GM21447 (cell line): ENCODE results near the gene XRCC1.
"Not testable (repeated sequence)": the region's sequence is repeated elsewhere in the genome, so short reads cannot be mapped to it uniquely, and the experiment has no call there.

Experiments used
- ATAC-seq: cut with Tn5 transposase; IDR thresholded peaks from one replicate; pipeline ENCODE4 v1.9.1; 2021; ENCODE audit not compliant: unreplicated experiment

XRCC1 gene

DNA sequence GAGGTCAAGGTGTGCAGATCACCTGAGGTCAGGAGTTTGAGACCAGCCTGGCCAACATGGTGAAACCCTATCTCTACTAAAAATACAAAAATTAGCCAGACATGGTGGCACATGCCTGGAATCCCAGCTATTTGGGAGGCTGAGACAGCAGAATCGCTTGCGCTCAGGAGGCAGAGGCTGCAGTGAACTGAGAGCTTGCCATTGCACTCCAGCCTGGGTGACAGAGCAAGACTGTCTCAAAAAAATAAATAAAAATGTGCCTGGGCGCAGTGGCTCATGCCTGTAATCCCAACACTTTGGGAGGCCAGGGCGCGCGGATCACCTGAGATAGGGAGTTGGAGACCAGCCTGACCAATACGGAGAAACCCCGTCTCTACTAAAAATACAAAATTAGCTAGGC is 51.6 kb downstream of the XRCC1 start:
- not testable (repeated sequence) for ATAC-seq

DNA sequence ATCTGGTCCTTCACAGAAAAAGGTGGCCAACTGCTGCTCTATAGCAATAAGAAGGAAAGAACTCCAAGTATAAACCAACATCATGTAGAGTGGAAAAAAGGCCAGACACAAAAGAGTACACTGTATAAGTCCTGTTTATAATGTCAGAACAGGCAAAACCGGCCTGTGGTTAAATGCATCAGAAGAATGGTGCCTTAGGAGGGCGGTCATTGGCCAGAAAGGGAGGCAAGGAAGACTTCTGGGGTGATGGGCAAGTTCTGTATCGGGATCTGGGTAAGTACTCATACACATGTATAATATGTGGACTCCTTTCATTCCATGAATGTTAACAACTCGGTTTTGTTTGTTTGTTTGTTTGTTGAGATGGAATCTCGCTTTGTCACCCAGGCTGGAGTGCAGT is 52.4 kb downstream of the XRCC1 start:
- no peak for ATAC-seq

DNA sequence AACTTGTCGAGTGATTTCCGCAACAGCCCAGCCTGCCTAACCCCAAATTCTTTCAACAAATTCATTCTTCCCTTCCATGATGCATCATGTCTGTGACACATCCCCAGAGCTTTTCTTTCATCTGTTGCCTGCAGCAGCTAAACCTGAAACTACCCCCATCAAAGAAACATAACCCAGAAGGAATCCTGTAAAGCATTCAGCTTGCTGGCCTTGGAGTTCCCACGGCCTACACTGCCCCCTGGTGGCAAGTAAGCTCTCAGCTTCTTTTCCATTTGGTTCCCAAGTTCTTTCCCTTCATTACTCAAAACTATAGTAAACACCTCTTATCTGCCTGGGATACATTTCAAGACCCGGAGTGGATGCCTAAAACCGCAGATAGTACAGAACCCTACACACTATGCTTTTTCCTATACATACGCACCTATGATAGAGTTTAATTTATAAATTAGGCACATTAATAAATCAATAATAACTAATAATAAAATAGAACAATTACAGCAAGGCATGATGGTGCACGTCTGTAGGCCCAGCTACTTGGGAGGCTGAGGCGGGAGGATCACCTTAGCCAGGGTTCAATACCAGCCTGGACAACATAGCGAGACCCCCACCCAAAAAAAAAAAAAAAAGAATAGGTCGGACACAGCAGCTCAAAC is 55.8 kb downstream of the XRCC1 start:
- ATAC-seq = no peak

DNA sequence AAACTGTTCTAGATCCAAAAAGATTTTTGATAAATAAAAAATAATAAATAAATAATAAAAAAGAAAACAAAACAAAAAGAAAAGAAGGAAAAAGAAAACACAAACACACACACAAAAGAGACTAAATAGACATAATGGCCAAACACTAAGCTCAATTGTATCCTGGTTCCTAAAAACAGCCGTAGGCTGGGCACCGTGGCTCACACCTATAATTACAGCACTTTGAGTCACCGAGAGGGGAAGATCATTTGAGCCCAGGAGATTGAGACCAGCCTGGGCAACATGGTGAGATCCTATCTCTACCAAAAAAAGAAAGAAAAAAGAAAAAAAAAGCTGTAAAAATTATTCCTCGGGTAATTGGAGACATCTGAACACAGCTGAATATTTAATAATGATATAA is 57.3 kb downstream of the XRCC1 start:
- ATAC-seq = no peak

DNA sequence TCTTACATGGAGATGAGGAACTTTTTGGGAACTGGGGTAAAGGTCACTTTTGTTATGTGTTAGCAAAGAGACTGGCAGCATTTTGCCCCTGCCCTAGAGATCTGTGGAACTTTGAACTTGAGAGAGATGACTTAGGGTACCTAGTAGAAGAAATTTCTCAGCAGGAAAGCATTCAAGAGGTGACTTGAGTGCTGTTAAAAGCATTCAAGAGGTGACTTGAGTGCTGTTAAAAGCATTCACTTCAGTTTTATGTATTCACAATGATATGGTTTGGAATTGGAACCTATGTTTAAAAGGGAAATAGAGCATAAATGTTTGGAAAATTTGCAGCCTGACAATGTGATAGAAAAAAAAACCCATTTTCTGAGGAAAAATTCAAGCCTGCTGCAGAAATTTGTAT is 62.9 kb downstream of the XRCC1 start:
- not testable (repeated sequence) for ATAC-seq

DNA sequence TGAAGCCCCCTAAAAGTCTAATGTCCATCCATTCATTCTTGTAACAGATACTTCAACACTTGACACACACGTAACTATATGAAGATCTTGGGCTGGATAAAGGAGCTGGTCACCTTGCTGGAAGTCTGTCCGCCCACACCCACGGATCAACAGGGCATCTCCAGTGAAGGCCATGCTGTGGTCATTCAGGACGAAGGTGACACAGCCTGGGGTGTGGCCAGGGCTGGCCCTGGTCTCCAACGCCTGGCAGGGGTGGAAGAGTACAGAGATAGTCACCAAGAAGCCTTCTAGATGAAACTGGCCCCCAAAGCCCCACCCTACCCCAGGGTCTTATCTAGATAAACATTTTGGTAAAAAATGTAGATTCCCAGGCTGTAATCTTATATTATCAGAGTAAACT is 64.0 kb downstream of the XRCC1 start:
- no peak for ATAC-seq

DNA sequence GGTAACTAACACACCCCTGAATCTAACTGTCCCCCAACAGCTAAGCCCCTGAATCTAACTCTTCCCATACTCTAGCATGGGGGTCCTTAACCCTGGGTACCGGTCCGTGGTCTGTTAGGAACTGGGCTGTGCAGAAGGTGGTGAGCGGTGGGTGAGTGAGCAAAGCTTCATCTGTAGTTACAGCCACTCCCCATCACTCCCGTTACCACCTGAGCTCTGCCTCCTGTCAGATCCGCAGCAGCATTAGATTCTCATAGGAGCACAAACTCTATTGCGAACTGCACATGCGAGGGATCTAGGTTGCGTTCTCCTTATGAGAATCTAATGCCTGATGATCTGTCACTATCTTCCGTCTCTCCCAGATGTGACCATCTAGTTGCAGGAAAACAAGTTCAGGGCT is 64.6 kb downstream of the XRCC1 start:
- ATAC-seq = no peak

DNA sequence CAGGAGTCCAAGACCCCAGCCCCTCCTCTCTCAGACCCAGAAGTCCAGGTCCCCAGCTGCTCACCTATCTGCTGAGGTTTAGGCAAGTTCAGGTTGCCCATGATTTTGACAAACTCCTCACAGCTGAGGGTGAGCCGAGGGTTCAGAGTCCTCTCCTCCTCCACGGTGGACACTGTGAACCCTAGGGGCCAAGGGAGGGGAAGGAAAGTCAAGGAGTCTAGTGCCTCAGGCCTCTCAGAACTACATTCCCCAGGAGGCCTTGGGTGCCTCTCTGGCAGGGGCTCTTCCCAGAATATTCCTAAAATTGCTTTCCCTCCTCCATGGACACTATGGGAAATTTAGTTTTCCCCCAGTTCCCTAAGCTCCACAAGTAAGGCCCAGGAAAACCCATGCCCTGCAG is 67.4 kb downstream of the XRCC1 start:
- no peak for ATAC-seq

DNA sequence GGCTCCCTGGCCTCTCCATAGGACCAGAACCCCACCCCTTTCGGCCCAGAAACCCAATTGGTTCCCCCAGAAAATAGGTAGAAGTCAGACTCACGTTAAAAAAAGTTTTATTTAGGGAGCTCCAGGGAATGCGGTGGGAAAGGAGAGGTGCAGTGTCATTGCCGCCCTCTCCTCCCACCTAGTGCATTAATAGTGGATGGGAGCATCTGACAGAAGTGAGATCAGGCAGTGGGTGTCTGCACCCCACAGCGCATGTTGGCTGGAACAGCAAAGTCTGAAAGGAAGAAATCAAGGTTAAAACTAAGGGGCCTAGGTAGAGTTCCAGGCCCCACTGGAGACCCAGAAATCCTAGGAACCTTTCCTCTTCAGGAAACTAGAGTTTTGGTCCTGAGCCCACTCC is 68.7 kb downstream of the XRCC1 start:
- no peak for ATAC-seq

DNA sequence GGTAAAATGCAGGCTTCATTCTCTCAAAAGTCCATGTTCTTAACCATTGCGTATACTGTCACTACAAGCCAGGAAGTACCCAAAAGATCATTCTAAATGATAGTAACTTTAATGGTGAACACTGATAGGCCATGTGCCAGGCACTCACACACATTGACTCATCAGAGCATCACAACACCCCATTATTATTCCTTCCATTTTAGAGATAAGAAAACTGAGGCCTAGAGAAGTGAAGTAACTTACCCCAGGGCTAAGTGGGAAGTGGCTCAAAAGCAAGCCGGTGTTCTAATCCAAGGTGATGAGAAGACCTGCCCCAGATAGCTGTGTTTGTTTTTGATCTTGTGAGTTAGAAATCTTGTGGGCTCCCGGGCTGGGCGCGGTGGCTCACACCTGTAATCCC is 69.4 kb downstream of the XRCC1 start:
- ATAC-seq = no peak

DNA sequence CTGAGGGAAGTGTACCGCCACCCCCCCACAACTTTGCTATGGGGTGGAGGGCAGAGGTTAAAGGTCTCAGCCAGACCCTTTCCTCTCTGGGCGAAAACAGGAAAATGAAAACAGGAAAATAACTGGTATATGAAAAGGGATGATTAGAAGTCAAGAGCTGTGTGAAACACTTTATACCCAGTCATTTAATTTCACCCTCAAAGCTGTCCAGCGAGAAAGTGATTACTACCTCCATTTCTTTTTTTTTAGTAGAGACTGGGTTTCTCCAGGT is 70.2 kb downstream of the XRCC1 start:
- no peak for ATAC-seq

DNA sequence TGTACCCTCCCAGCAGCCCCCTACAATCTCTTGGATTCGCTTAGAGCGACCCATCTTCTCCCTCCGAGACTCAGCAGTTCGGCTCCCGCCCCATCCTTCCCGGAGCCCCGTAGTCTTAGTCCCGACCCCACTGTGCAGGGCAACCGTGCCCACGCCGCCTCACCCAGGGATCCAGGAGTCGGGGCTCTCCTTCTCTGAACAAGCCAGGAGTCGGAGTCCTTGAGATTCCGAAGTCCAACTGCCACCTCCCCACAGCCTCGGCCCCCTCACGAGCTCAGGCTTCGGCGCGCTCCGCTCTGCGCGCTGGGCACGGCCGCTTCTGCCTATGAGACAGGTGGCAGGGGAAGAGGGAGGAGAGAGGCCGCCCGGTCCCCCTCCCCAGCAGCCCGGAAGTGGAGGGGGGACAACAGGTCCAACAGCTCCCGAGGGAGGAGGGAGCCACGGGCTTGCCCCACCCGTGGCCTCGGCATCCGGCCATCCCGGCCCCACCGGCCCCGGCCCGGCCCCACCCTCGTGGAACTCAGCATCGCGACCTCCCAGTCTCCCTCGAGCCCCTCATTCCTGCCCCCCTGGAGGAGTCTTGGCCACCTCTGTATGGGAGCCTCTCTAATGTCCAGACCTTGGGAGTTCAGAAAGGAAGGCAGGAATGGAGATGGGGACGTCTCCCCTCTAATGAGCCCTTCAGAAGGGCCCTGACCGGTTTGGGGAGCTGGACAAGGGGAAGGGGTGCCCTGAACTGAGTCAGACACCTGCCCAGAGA is 70.7 kb downstream of the XRCC1 start, which contains the start of gene PHLDB3:
Gene PHLDB3, minus strand, starts transcription at position 321 of the 760 bp plus-strand sequence. CDS start 628 bp downstream, outside the sequence.
- ATAC-seq = peak; percentile 33

DNA sequence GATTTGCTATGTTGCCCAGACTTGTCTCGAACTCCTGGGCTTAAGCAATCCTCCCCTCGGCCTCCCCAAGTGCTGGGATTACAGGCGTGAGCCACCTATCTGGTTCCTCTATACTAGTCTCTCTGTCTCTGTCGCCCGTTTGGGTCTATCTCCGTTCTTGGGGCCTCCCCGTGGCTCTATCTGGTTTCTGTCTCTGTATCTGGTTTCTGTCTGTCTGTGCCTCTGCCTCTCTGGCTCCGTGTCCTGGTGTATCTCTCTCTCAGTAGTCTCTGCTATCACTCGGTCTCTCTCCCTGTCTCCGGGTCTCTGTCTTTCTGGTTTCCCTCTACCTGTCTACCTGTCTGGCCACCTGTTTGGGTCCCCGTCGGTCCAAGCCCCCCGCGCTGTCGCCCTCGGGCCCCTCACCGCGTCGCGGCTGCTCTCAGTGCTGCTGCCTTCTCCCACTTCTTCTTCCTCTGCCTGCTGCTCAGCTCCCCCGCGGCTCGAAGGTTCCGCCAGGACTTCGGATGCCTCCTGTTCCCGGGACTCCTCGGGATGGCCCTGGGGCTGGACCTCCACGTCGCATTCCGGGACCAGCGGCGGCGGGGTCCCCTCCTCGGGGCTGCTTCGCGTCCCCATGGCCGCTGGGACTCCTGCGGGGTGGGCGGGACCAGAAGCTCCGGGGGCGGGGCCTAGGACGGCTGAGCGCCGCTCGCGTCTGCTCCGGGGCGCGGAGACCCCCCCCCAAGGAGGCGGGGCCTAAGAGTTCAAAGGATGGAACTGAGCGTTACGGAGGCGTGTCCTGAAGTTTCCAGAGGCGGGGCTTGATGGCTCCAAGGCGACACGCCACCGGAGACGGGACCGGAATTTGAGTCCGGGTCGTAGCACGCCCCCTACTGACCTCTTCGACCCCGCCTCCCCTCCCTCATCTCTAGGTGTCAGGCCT is 71.6 kb downstream of the XRCC1 start:
- ATAC-seq = peak; percentile 82

DNA sequence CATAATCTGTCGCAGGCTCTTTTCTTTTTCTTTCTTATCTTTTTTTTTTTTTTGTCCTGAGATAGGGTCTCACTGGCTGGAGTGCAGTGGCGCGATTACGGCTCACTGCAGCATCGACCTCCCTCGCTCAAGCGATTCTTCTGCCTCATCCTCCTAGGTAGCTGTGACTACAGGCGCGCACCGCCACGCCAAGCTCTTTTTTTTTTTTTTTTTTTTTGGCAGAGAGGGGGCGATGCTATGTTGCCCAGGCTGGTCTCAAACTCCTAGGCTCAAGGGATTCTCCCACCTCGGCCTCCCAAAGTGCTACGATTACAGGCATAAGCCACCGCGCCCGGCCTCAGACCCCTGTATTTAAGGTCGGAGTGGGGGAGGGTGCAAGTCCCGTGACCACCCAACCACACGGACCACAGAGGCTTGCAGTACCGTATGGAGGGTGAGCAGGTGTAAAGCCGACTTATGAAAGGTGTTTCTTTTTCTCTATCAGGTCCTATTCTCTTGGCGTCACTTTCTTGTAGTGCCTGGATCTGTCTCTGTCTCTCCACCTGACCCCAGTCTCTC is 72.8 kb downstream of the XRCC1 start:
- ATAC-seq = no peak

DNA sequence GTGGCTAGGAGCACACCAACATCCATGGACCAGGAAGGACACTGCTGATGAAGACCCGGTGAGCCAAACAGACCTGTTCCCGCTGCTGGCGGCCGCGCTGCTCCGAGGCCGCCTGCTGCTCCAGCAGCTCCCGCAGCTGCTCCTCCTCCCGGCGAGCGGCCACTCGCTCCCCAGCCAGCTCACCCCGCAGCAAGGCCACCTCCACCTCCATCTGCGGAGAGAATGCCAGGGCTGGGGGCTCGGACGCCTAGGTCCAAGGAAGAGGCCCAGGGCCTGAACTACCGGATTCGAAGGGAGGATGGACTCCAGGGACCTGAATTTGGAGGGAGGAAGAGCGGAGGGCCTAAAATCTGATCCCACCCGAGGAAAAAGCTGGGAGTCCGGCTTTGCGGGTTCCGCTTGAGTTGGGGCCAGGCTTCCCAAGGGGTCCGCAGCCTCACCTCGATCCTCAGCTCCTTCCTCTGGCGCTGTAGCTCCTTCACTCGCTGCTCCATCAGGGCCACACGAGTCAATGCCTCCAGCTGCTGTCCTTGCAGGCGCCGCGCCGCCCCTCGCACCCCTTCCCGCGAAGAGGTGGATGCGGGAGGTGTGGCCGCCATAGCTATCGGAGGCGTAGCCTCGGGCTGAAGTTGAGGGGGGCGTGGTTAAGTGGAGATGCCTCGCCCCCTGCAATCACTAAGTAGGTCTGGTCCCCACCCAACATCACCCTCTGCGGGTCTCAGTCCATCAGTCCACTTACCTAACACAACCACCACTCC is 73.5 kb downstream of the XRCC1 start:
- no peak for ATAC-seq

DNA sequence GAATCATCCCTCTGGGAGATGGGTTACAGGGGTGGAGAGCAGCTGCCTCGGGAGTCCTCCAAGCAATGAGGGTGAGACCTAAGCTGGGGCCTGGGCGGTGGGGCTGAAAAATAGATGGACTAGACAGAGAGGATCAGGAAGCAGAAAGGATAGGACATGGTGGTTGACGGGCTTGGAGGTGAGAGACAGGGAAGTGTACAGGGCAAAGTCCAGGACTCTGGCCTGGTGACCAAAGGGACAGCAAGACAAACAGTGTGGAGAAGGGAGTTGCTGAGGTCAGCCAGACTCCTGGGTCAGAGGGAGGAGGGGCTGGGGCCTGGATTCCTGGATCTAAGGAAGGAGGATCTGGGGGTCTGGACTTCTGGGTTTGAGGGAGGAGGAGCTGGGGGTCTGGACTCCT is 76.3 kb downstream of the XRCC1 start:
- no peak for ATAC-seq

DNA sequence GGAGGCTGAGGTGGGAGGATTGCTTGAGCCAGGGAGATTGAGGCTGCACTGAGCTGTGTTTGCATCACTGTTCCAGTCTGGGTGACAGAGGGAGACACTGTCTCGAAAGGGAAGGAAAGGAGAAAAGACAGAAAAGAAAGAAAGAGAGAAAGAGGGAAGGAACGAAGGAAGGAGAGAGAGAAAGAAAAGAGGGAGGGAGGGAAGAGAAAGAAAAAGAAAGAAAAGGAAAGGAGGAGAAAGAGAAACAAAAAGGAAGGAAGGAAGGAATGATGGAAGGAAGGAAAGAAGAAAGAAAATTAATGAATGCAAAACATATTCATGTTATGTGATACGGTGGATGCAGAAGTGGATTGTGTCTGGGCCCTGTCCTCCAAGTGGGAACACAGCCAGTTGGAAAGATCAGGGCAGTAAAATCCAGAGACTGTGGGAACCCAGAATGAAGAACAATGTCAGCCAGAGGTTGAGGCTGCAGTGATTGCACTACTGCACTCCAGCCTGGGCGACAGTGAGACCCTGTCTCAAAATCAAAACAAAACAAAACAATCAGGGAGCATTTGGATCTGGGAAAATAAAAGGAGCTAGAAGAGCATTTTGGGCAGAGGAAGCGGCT is 77.0 kb downstream of the XRCC1 start:
- ATAC-seq = no peak

DNA sequence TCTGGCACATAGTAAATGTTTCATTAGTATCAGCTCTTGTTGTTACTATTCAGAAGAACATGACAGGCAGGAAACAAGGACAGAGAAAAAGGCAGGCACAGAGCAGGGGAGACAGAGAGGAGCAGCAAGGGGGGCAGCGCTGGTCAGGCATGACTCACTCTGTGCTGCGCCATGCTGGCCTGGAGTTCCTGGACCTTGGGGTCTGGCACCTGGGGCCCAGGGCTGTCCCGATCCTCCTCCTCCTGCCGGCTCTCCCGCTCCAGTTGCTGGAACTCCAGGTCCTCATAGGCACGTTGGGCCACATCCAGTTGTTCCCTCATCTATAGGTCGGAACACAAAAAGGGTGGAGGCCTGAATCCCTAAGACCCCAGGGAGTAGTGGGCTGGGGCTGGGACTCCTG is 78.4 kb downstream of the XRCC1 start:
- ATAC-seq = no peak

DNA sequence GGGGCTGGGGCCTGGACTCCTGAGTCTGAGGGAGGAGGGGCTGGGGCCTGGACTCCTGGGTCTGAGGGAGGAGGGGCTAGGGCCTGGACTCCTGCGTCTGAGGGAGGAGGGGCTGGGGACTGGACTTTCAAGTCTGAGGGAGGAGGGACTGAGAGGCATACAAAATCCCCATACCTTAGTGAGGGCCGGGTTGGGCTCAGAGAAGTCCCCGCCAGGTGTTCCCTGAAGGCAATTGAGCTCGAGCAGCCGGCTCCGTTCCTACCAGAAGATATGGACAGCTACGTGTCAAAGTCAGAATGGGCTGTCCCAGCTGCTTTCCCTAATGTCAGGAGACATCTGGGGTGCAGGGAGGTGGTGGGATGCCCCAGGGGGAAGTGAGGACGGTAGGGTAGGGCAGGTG is 80.2 kb downstream of the XRCC1 start:
- ATAC-seq = no peak
